ENCODE measurements around the gene IFNG.

- no peak for TF ChIP-seq POLR2A (IDR thresholded peaks at IDR 0.05)
- no peak for TF ChIP-seq POLR2AphosphoS5 (IDR thresholded peaks at IDR 0.05)
- no peak for TF ChIP-seq CTCF (IDR thresholded peaks at IDR 0.05 in 8 of 11, conservative IDR thresholded peaks at IDR 0.05 in 3 of 11)
Measured at GRCh38 chr12:68203460-68203875, 43.9 kb upstream of the IFNG start.
